IMR-90 (cell line): ENCODE results near the gene ARL6IP5. TPM values are rescaled to one million over a fixed set of nuclear protein-coding genes. Genes with fewer than 3 reads are reported as not detected.

Experiments
- ATAC-seq: fragments of 200-7000 bp; cut with Tn5 transposase; 2 replicates; pipeline ENCODE4 v1.9.1; 2020; ENCODE audit warnings: low read depth, mild to moderate bottlenecking, moderate library complexity
- BruUV-seq: library from RNA; stranded (reverse); fragments of 400-500 nt; replicated peaks from 2 replicates; lab custom pipeline; 2021; lab: Mats Ljungman, UMichigan
- CTCF ChIA-PET: fragments of 300-600 bp; formaldehyde crosslinking; extraction: SDS; loops from one replicate; lab custom pipeline; 2021; ENCODE audit warnings: antibody characterized with exemption; lab: Yijun Ruan, JAX
- POLR2A ChIA-PET: fragments of 300-600 bp; sonication (Branson Sonifier 250); formaldehyde crosslinking; loops from one replicate; lab custom pipeline; 2022; ENCODE audit warnings: antibody characterized with exemption; ENCODE audit not compliant: unreplicated experiment; lab: Charles Lee
- DNase-seq: peaks from one replicate; pipeline ENCODE4 v3.0.0; 2013
- H2AFZ ChIP-seq: replicated peaks from 2 replicates; pipeline ENCODE3; 2013; ENCODE audit warnings: low read length, mild to moderate bottlenecking; ENCODE audit not compliant: poor library complexity
- H2AK5ac ChIP-seq: 2 replicates; pipeline ENCODE4 v1.6.1; 2013; ENCODE audit warnings: low read depth, low read length, inconsistent platforms
- H2AK9ac ChIP-seq: replicated peaks from 2 replicates; pipeline ENCODE3; 2013; ENCODE audit warnings: mild to moderate bottlenecking, low read depth, low read length, moderate library complexity; ENCODE audit not compliant: poor library complexity
- H2BK120ac ChIP-seq: 2 replicates; pipeline ENCODE4 v1.6.1; 2013; ENCODE audit warnings: low read depth, low read length, inconsistent platforms
- H2BK15ac ChIP-seq: 3 replicates; pipeline ENCODE4 v1.6.1; 2013; ENCODE audit warnings: low read depth, low read length, inconsistent platforms
- H2BK20ac ChIP-seq: 2 replicates; pipeline ENCODE4 v1.6.1; 2013; ENCODE audit warnings: low read depth, mild to moderate bottlenecking, inconsistent platforms, low read length, moderate library complexity
- H2BK5ac ChIP-seq: 2 replicates; pipeline ENCODE4 v1.6.1; 2013; ENCODE audit warnings: mild to moderate bottlenecking, low read depth, low read length, inconsistent platforms; ENCODE audit not compliant: poor library complexity, severe bottlenecking
- H3K14ac ChIP-seq: replicated peaks from 2 replicates; pipeline ENCODE4 v1.6.1; 2013; ENCODE audit warnings: low read depth, low read length, inconsistent platforms
- H3K18ac ChIP-seq: 2 replicates; pipeline ENCODE4 v1.6.1; 2013; ENCODE audit warnings: low read depth, low read length, control low read depth
- H3K23ac ChIP-seq: 2 replicates; pipeline ENCODE4 v1.6.1; 2013; ENCODE audit warnings: low read depth, low read length, inconsistent platforms
- H3K27ac ChIP-seq: 2 replicates; pipeline ENCODE4 v1.5.1; 2013; ENCODE audit warnings: mild to moderate bottlenecking, control low read depth, low read length; ENCODE audit not compliant: insufficient read depth
- H3K27me3 ChIP-seq: 2 replicates; pipeline ENCODE4 v1.6.1; 2013; ENCODE audit warnings: low read length; ENCODE audit not compliant: control insufficient read depth, insufficient read depth
- H3K36me3 ChIP-seq: 2 replicates; pipeline ENCODE4 v1.6.1; 2013; ENCODE audit warnings: low read length, mixed read lengths; ENCODE audit not compliant: control insufficient read depth, insufficient read depth
- H3K4ac ChIP-seq: 2 replicates; pipeline ENCODE4 v1.6.1; 2013; ENCODE audit warnings: low read depth, low read length, inconsistent platforms
- H3K4me1 ChIP-seq: 2 replicates; pipeline ENCODE4 v1.6.1; 2013; ENCODE audit warnings: low read length, mixed read lengths; ENCODE audit not compliant: control insufficient read depth, insufficient read depth
- H3K4me2 ChIP-seq: 2 replicates; pipeline ENCODE4 v1.6.1; 2013; ENCODE audit warnings: low read depth, mild to moderate bottlenecking, control low read depth, low read length, moderate library complexity
- H3K4me3 ChIP-seq: 2 replicates; pipeline ENCODE4 v1.5.1; 2013; ENCODE audit warnings: low read depth, mild to moderate bottlenecking, control low read depth, low read length, moderate library complexity; ENCODE audit not compliant: insufficient read depth
- H3K56ac ChIP-seq: 2 replicates; pipeline ENCODE4 v1.6.1; 2013; ENCODE audit warnings: low read length, inconsistent platforms; ENCODE audit not compliant: insufficient read depth; ENCODE audit errors: extremely low read depth
- H3K79me1 ChIP-seq, 2 experiments: 2 replicates each; pipeline ENCODE4 v1.6.1; 2013; ENCODE audit warnings: low read length in 2 of 2, inconsistent platforms in 1 of 2, low read depth in 1 of 2
- H3K9ac ChIP-seq: 2 replicates; pipeline ENCODE4 v1.6.1; 2013; ENCODE audit warnings: low read depth, low read length, control low read depth
- H3K9me1 ChIP-seq: 2 replicates; pipeline ENCODE4 v1.6.1; 2013; ENCODE audit warnings: low read length, inconsistent platforms; ENCODE audit not compliant: insufficient read depth
- H3K9me3 ChIP-seq: 2 replicates; pipeline ENCODE4 v1.6.1; 2013; ENCODE audit warnings: low read length; ENCODE audit not compliant: control insufficient read depth, insufficient read depth
- H4K20me1 ChIP-seq: 2 replicates; pipeline ENCODE4 v1.6.1; 2013; ENCODE audit warnings: low read length, inconsistent platforms; ENCODE audit not compliant: insufficient read depth
- H4K5ac ChIP-seq: 2 replicates; pipeline ENCODE4 v1.6.1; 2013; ENCODE audit warnings: mild to moderate bottlenecking, low read depth, low read length, control low read depth
- H4K8ac ChIP-seq, 2 experiments: 2 replicates each; pipeline ENCODE4 v1.6.1; 2013; ENCODE audit warnings: low read depth in 2 of 2, low read length in 2 of 2, control low read depth in 1 of 2, inconsistent platforms in 1 of 2
- H4K91ac ChIP-seq: 2 replicates; pipeline ENCODE4 v1.6.1; 2013; ENCODE audit warnings: low read depth, low read length, inconsistent platforms; ENCODE audit not compliant: insufficient read depth
- FOS ChIP-seq: fragments of 150-350 bp; IDR thresholded peaks from 2 replicates; pipeline ENCODE4 v1.6.1; 2016; ENCODE audit warnings: low read depth, low read length
- RCOR1 ChIP-seq: IDR thresholded peaks from 2 replicates; pipeline ENCODE4 v1.6.1; 2012; ENCODE audit warnings: mild to moderate bottlenecking, low read length, improper control_type of control experiment; ENCODE audit not compliant: insufficient replicate concordance
- SMC3 ChIP-seq: fragments of 150-350 bp; IDR thresholded peaks from 2 replicates; pipeline ENCODE4 v1.6.1; 2016; ENCODE audit warnings: low read depth, mild to moderate bottlenecking, antibody characterized with exemption, low read length, moderate library complexity
- WGBS, 2 experiments: methylation state at CpG; one replicate each; pipeline versions ENCODE4 v1.1.5 to v1.1.7; 2013; ENCODE audit warnings: missing lambda C conversion rate in 2 of 2; ENCODE audit not compliant: insufficient read length in 1 of 2; ENCODE audit errors: extremely low coverage in 2 of 2; 5-methylcytosine and 5-hydroxymethylcytosine counted together
- dilution Hi-C: fragments of 300-500 bp; cut with HindIII; formaldehyde crosslinking; loops from one replicate; pipeline ENCODE4 v1.14.3; 2018; ENCODE audit warnings: low sequenced_read_pairs; ENCODE audit not compliant: unreplicated experiment
- in situ Hi-C: fragments of 300-500 bp; cut with MboI; formaldehyde crosslinking; loops from 3 replicates; pipeline ENCODE4 v1.14.3; 2019; ENCODE audit warnings: low sequenced_read_pairs, inconsistent platforms, mixed read lengths
- intact Hi-C: fragments of 100-400 bp; cut with micrococcal nuclease; formaldehyde crosslinking; loops from 2 replicates; pipeline ENCODE4 v1.10.0; 2022
- polyA plus RNA-seq, 3 experiments: library from polyadenylated mRNA; depleted of rRNA; stranded (reverse); fragments of >200 nt; gene quantifications; 2 replicates each; pipeline ENCODE4 v1.2.3, GENCODE V29; 2012; ENCODE audit warnings: low replicate concordance in 1 of 3
- total RNA-seq: library from RNA; depleted of rRNA; stranded (reverse); fragments of >200 nt; gene quantifications from 2 replicates; pipeline ENCODE4 v1.2.3, GENCODE V29; 2012
- TF ChIP-seq, protein P1 (sequence below): fragments of 150-350 bp; IDR thresholded peaks from 2 replicates; pipeline ENCODE4 v1.6.1; 2017; ENCODE audit warnings: mild to moderate bottlenecking, antibody characterized with exemption, low read length, low read depth
- TF ChIP-seq, protein P2 (sequence below): fragments of 150-350 bp; IDR thresholded peaks from 2 replicates; pipeline ENCODE4 v1.6.1; 2016; ENCODE audit warnings: low read depth, mild to moderate bottlenecking, low read length, moderate library complexity, borderline replicate concordance
- TF ChIP-seq, protein P3 (sequence below): conservative IDR thresholded peaks from 2 replicates; pipeline ENCODE4 v1.5.1; 2012; ENCODE audit warnings: mild to moderate bottlenecking, low read depth, low read length, improper control_type of control experiment

The ARL6IP5 gene
- total and polyA plus RNA-seq, 2 of the 4 experiments (the other 2 are of a cell fraction): 76.4 to 98.8 TPM

DNA sequence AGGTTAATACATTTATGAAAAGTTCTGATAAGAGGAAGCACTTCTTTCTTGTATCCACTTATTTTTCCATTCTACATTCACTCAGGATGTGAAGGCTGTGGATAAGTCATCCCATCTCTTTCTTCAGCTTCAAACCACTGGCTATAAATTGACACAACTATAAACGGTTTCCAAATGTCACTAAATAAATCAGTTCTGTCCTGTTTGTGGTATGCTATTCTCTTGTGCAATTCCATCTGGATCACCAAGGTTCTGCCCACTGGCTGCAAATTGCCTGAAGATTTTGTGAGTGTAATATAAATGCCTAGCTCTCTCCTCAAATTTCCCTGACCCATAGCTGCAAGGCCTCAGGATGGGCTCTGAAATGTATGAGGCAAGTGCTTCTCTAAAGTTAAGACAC lies 44.8 kb downstream of the ARL6IP5 start:
- no peaks in the 10 kb centered on the region for H3K9me3 ChIP-seq
- BruUV-seq: no TSS peak
- CTCF ChIA-PET: interaction anchor here (1.2 kb wide), 1 partner anchor 8 kb away, joined by 5 read pairs; no protein-coding TSS in a partner anchor
- no peaks in the 10 kb centered on the region for H4K20me1 ChIP-seq
- no peak overlapping the region for H3K14ac ChIP-seq
- H3K23ac ChIP-seq: no peak overlapping the region
- no peak overlapping the region for H3K27ac ChIP-seq
- no peak overlapping the region for H2AK5ac ChIP-seq
- no peak overlapping the region for H3K9ac ChIP-seq
- H3K79me1 ChIP-seq: no peaks in the 10 kb centered on the region
- no peaks in the 10 kb centered on the region; the same call in 1 of the 2 replicates for H3K4me1 ChIP-seq
- no peak overlapping the region for H2BK20ac ChIP-seq
- no peak overlapping the region for H2BK120ac ChIP-seq
- TF ChIP-seq, protein P1, sequence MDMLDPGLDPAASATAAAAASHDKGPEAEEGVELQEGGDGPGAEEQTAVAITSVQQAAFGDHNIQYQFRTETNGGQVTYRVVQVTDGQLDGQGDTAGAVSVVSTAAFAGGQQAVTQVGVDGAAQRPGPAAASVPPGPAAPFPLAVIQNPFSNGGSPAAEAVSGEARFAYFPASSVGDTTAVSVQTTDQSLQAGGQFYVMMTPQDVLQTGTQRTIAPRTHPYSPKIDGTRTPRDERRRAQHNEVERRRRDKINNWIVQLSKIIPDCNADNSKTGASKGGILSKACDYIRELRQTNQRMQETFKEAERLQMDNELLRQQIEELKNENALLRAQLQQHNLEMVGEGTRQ: no peak
- TF ChIP-seq SMC3 (no peak), RCOR1 (no peak), FOS (no peak)
- TF ChIP-seq, protein P2, sequence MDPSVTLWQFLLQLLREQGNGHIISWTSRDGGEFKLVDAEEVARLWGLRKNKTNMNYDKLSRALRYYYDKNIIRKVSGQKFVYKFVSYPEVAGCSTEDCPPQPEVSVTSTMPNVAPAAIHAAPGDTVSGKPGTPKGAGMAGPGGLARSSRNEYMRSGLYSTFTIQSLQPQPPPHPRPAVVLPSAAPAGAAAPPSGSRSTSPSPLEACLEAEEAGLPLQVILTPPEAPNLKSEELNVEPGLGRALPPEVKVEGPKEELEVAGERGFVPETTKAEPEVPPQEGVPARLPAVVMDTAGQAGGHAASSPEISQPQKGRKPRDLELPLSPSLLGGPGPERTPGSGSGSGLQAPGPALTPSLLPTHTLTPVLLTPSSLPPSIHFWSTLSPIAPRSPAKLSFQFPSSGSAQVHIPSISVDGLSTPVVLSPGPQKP: no peak
- TF ChIP-seq, protein P3, sequence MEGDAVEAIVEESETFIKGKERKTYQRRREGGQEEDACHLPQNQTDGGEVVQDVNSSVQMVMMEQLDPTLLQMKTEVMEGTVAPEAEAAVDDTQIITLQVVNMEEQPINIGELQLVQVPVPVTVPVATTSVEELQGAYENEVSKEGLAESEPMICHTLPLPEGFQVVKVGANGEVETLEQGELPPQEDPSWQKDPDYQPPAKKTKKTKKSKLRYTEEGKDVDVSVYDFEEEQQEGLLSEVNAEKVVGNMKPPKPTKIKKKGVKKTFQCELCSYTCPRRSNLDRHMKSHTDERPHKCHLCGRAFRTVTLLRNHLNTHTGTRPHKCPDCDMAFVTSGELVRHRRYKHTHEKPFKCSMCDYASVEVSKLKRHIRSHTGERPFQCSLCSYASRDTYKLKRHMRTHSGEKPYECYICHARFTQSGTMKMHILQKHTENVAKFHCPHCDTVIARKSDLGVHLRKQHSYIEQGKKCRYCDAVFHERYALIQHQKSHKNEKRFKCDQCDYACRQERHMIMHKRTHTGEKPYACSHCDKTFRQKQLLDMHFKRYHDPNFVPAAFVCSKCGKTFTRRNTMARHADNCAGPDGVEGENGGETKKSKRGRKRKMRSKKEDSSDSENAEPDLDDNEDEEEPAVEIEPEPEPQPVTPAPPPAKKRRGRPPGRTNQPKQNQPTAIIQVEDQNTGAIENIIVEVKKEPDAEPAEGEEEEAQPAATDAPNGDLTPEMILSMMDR: no peak
- WGBS, 2 experiments: no CpG with 5 or more reads among the region's 1 CpG
- H3K4me2 ChIP-seq: no peak overlapping the region; the same call in 1 of the 2 replicates
- dilution Hi-C loops: no loop called here
- peaks cover 8% of the 10 kb centered on the region for H3K27me3 ChIP-seq
- POLR2A ChIA-PET: no interaction called here
- no peaks in the 10 kb centered on the region for H3K36me3 ChIP-seq
- intact Hi-C loops: loop anchor here (10.0 kb wide), 1 partner anchor 545 kb away; no protein-coding TSS in a partner anchor
- no peak overlapping the region for H2BK5ac ChIP-seq
- no peak for DNase-seq
- H3K9me1 ChIP-seq: no peaks in the 10 kb centered on the region
- no peak overlapping the region for H3K4ac ChIP-seq
- no peak overlapping the region for H3K18ac ChIP-seq
- H3K4me3 ChIP-seq: no peak overlapping the region
- in situ Hi-C loops: no loop called here
- no peak overlapping the region for H3K56ac ChIP-seq
- no peak overlapping the region for H4K91ac ChIP-seq
- H2AK9ac ChIP-seq: no peak overlapping the region
- H4K8ac ChIP-seq: no peak overlapping the region
- H2AFZ ChIP-seq: no peak overlapping the region
- no peak; the same call in 1 of the 2 replicates for ATAC-seq
- no peak overlapping the region for H4K5ac ChIP-seq
- no peak overlapping the region for H2BK15ac ChIP-seq
